CD4-positive, alpha-beta memory T cell (primary cell): ENCODE results near the gene CD81. TPM values are rescaled to one million over a fixed set of nuclear protein-coding genes. Genes with fewer than 3 reads are reported as not detected.

Experiments used
- CTCF ChIA-PET: fragments of 350-600 bp; sonication (Branson Sonifier 250); formaldehyde crosslinking; loops from one replicate; lab custom pipeline; 2021; ENCODE audit warnings: inconsistent platforms; ENCODE audit not compliant: partially characterized antibody; lab: Charles Lee
- POLR2A ChIA-PET: fragments of 350-600 bp; sonication (Branson Sonifier 250); formaldehyde crosslinking; loops from one replicate; lab custom pipeline; 2021; ENCODE audit not compliant: partially characterized antibody; lab: Charles Lee
- DNase-seq, 5 donors: peaks; one replicate each; pipeline versions ENCODE4 v3.0.0 to v3.0.0-alpha.2; 2020 to 2022; ENCODE audit warnings: mixed read lengths in 1 of 5
- H3K27ac ChIP-seq: one replicate; pipeline ENCODE4 v1.7.0; 2013; ENCODE audit warnings: low read depth, low read length
- H3K27me3 ChIP-seq: 2 replicates; pipeline ENCODE4 v1.7.0; 2013; ENCODE audit warnings: mild to moderate bottlenecking, low read length, moderate library complexity; ENCODE audit not compliant: insufficient read depth
- H3K36me3 ChIP-seq: 2 replicates; pipeline ENCODE4 v1.7.0; 2013; ENCODE audit warnings: mild to moderate bottlenecking, low read length, moderate library complexity; ENCODE audit not compliant: insufficient read depth
- H3K4me1 ChIP-seq: 2 replicates; pipeline ENCODE4 v1.7.0; 2013; ENCODE audit warnings: mild to moderate bottlenecking, low read length, moderate library complexity; ENCODE audit not compliant: insufficient read depth
- H3K4me3 ChIP-seq, 2 donors: one replicate each; pipeline ENCODE4 v1.7.0; 2013; ENCODE audit warnings: low read length in 2 of 2, mild to moderate bottlenecking in 1 of 2
- H3K9me3 ChIP-seq, 2 donors: one replicate each; pipeline ENCODE4 v1.7.0; 2013; ENCODE audit warnings: low read length in 2 of 2, control low read depth in 1 of 2; ENCODE audit not compliant: control insufficient read depth in 1 of 2
- H3K27ac Mint-ChIP-seq, 7 donors: one replicate each; pipeline ENCODE4 v1.8.0; 2020 to 2021; ENCODE audit warnings: mixed read lengths in 7 of 7, mild to moderate bottlenecking in 6 of 7, inconsistent platforms in 3 of 7, moderate library complexity in 3 of 7
- H3K27me3 Mint-ChIP-seq, 2 donors: one replicate each; pipeline ENCODE4 v1.8.0; 2020 to 2021; ENCODE audit warnings: mixed read lengths in 2 of 2
- H3K36me3 Mint-ChIP-seq, 2 donors: one replicate each; pipeline ENCODE4 v1.8.0; 2020 to 2021; ENCODE audit warnings: mixed read lengths in 2 of 2, inconsistent platforms in 1 of 2, mild to moderate bottlenecking in 1 of 2
- H3K4me1 Mint-ChIP-seq, 4 donors: one replicate each; pipeline ENCODE4 v1.8.0; 2020 to 2021; ENCODE audit warnings: mixed read lengths in 4 of 4, mild to moderate bottlenecking in 1 of 4
- H3K4me3 Mint-ChIP-seq, 8 donors: one replicate each; pipeline ENCODE4 v1.8.0; 2020 to 2021; ENCODE audit warnings: mixed read lengths in 8 of 8, mild to moderate bottlenecking in 7 of 8, moderate library complexity in 6 of 8, inconsistent platforms in 3 of 8
- H3K9me3 Mint-ChIP-seq, 8 donors: one replicate each; pipeline ENCODE4 v1.8.0; 2020 to 2021; ENCODE audit warnings: mixed read lengths in 8 of 8, mild to moderate bottlenecking in 5 of 8, inconsistent platforms in 3 of 8, moderate library complexity in 1 of 8
- intact Hi-C: fragments of 100-400 bp; cut with micrococcal nuclease; formaldehyde crosslinking; loops from one replicate; pipeline ENCODE4 v1.15.1; 2023
- polyA plus RNA-seq, 2 donors: library from polyadenylated mRNA; unstranded; fragments of 300-500 nt; fragmentation: Illumina TruSeq; gene quantifications; one replicate each; pipeline ENCODE4 v1.2.3, GENCODE V29; 2021
- total RNA-seq, 2 experiments: library from RNA; stranded (reverse); gene quantifications; one replicate each; pipeline ENCODE4 v1.2.3, GENCODE V29; 2021

Gene CD81
- total and polyA plus RNA-seq, 4 experiments from 2014 or later, result 15.2 to 118 (median 83.4) TPM

DNA sequence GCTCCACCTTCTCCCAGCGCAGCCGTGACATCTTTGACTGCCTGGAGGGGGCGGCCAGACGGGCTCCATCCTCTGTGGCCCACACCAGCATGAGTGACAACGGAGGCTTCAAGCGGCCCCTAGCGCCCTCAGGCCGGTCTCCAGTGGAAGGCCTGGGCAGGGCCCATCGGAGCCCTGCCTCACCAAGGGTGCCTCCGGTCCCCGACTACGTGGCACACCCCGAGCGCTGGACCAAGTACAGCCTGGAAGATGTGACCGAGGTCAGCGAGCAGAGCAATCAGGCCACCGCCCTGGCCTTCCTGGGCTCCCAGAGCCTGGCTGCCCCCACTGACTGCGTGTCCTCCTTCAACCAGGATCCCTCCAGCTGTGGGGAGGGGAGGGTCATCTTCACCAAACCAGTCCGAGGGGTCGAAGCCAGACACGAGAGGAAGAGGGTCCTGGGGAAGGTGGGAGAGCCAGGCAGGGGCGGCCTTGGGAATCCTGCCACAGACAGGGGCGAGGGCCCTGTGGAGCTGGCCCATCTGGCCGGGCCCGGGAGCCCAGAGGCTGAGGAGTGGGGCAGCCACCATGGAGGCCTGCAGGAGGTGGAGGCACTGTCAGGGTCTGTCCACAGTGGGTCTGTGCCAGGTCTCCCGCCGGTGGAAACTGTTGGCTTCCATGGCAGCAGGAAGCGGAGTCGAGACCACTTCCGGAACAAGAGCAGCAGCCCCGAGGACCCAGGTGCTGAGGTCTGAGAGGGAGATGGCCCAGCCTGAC is 26.0 kb downstream of the CD81 start:
- Histone ChIP-seq H3K27me3 (no peaks in the 10 kb centered on the region), H3K36me3 (peaks cover 15% of the 10 kb centered on the region), H3K4me1 (peaks cover 24% of the 10 kb centered on the region), H3K9me3 (no peaks in the 10 kb centered on the region), H3K4me3 (no peak overlapping the region), H3K27ac (no peak overlapping the region)
- ChIA-PET POLR2A (interaction anchor here (0.5 to 3.0 kb wide), 3 partner anchors 51 to 98 kb away, joined by 3 to 9 read pairs (median 5); no protein-coding TSS in a partner anchor), CTCF (no interaction called here)
- peaks cover 0 to 3% of the 10 kb centered on the region in 2 donors for H3K27me3 Mint-ChIP-seq
- peaks cover 0 to 4% (median 0%) of the 10 kb centered on the region in 8 donors for H3K9me3 Mint-ChIP-seq
- peaks cover 0 to 20% of the 10 kb centered on the region in 2 donors for H3K36me3 Mint-ChIP-seq
- H3K4me3 Mint-ChIP-seq, result peak overlapping the region in 7 of 8 donors; percentile 24 to 96 (median 43)
- peaks cover 6 to 31% (median 17%) of the 10 kb centered on the region in 4 donors for H3K4me1 Mint-ChIP-seq
- intact Hi-C loops, result no loop called here
- no peak overlapping the region for H3K27ac Mint-ChIP-seq
- DNase-seq, result no peak

DNA sequence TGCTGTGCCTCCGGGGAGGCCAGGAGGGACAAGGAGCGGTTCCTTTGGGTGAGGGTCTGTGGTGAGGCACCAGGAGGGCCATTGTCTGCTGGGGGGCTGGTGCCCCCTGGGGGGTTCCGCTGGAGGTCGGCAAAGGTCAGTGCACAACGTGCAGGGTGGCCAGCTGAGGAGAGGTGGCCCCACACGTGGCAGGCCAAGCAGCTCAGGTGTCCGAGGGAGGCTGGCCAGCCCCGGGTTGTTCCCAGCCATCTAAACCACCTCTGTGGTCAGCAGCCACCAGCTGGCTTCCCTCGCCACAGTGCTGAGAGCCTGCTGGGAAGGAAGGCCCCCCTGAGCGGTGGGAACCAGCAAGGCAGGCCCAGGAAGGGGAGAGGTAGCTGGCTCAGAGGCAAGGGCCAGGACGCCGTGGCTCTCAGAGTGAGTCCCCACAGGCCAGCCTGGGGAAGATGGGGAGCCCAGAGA is 27.7 kb downstream of the CD81 start:
- ChIA-PET CTCF (no interaction called here), POLR2A (interaction anchor here (3.0 kb wide), 1 partner anchor 100 kb away, joined by 9 read pairs; no protein-coding TSS in a partner anchor)
- Mint-ChIP-seq H3K4me1 (peaks cover 3 to 24% (median 17%) of the 10 kb centered on the region in 4 donors), H3K36me3 (peaks cover 0 to 20% of the 10 kb centered on the region in 2 donors), H3K27ac (peak overlapping the region in 2 of 7 donors; percentile 11 to 70), H3K4me3 (no peak overlapping the region), H3K9me3 (peaks cover 0 to 4% (median 0%) of the 10 kb centered on the region in 8 donors), H3K27me3 (peaks cover 0 to 3% of the 10 kb centered on the region in 2 donors)
- H3K4me3 ChIP-seq, result no peak overlapping the region
- no peak for DNase-seq
- H3K4me1 ChIP-seq, result peaks cover 15% of the 10 kb centered on the region
- no peaks in the 10 kb centered on the region for H3K9me3 ChIP-seq
- intact Hi-C loops, result no loop called here
- no peaks in the 10 kb centered on the region for H3K27me3 ChIP-seq
- H3K36me3 ChIP-seq, result peaks cover 15% of the 10 kb centered on the region
- no peak overlapping the region for H3K27ac ChIP-seq

DNA sequence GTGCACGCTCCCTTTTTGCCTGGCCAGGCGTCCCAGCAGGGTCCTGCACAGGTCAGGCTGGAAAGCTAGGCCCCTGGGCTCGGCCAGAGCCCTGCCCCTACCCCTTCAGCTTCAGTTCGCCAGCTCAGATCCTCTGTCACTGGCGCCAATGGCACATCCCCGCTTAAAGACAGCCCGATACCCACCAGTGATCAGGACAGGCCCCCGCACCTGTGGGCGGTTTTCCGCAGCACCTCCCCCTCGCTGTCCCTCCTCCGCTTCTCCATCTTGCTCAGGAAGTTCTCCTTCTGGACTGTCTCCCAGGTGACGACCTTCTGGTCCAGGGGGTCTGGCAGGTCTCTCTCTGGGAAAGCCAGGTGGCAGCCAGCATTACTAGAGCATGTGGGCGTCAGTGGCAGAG is 29.3 kb downstream of the CD81 start:
- no peak for DNase-seq
- H3K4me3 ChIP-seq, result no peak overlapping the region
- Mint-ChIP-seq H3K4me1 (peaks cover 1 to 12% (median 8%) of the 10 kb centered on the region in 4 donors), H3K36me3 (peaks cover 0 to 13% of the 10 kb centered on the region in 2 donors), H3K4me3 (peak overlapping the region in 1 of 8 donors; percentile 30), H3K27ac (no peak overlapping the region), H3K9me3 (no peaks in the 10 kb centered on the region), H3K27me3 (no peaks in the 10 kb centered on the region)
- ChIA-PET POLR2A (no interaction called here), CTCF (interaction anchor here (1.3 kb wide), 1 partner anchor 125 kb away, joined by 3 read pairs; no protein-coding TSS in a partner anchor)
- H3K4me1 ChIP-seq, result peaks cover 10% of the 10 kb centered on the region
- no peak overlapping the region for H3K27ac ChIP-seq
- H3K27me3 ChIP-seq, result no peaks in the 10 kb centered on the region
- H3K36me3 ChIP-seq, result peaks cover 15% of the 10 kb centered on the region
- intact Hi-C loops, result no loop called here
- H3K9me3 ChIP-seq, result no peaks in the 10 kb centered on the region

DNA sequence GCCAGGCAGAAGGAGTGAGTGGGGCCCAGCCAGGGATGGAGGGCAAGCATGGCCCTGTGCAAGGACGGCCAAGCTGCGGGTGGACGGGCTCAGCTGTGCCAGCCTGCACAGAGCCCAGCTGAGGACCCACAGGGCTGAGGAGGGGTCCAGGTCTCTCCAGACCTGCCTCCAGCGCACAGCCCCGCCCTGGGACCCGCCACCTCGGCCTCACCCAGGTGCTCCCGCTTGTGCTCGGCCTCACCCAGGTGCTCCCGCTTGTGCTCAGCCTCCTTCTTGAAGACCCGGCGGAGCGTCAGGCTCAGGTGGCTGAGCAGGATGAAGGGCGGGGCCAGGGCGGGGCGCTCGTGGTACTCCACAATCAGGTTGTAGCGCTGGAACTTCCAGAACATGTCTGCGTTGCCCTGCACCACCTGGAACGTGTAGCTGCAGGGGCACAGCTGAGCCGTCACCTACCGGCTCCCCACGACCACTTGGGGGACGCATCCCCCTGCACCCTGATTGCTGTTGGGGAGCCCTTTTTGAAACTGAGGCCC is 29.8 kb downstream of the CD81 start:
- no peaks in the 10 kb centered on the region for H3K27me3 ChIP-seq
- H3K27ac ChIP-seq, result no peak overlapping the region
- H3K9me3 ChIP-seq, result no peaks in the 10 kb centered on the region
- Mint-ChIP-seq H3K4me3 (no peak overlapping the region), H3K9me3 (no peaks in the 10 kb centered on the region), H3K27ac (no peak overlapping the region), H3K4me1 (peaks cover 1 to 8% (median 6%) of the 10 kb centered on the region in 4 donors), H3K27me3 (no peaks in the 10 kb centered on the region), H3K36me3 (peaks cover 0 to 11% of the 10 kb centered on the region in 2 donors)
- intact Hi-C loops, result no loop called here
- H3K4me1 ChIP-seq, result peaks cover 5% of the 10 kb centered on the region
- H3K36me3 ChIP-seq, result peaks cover 15% of the 10 kb centered on the region
- CTCF ChIA-PET, result no interaction called here
- POLR2A ChIA-PET, result no interaction called here
- no peak overlapping the region for H3K4me3 ChIP-seq
- DNase-seq, result no peak

DNA sequence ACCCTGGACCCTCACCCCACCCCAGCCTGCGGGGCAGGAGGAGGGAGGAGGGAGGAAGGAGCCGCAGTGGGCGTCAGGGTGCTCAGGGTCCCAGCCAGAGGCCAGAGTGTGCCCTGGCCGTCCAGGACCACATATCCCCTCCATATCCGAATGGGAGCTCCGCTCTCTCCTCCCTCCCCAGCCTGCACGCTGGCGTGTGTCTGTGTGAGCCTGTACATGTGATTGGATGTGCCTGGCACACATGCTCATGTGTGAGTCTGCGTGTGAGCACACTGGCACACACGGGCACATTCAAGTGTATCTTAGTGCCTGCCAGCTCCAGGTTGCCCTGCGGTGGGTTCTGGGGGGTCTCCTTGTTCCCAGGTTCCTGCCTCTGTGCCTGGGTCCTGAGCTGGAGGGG is 31.6 kb downstream of the CD81 start:
- H3K4me3 ChIP-seq, result no peak overlapping the region
- H3K4me1 Mint-ChIP-seq, result no peaks in the 10 kb centered on the region
- DNase-seq, result no peak
- H3K4me1 ChIP-seq, result no peaks in the 10 kb centered on the region
- no peaks in the 10 kb centered on the region for H3K27me3 Mint-ChIP-seq
- H3K27ac ChIP-seq, result no peak overlapping the region
- no peaks in the 10 kb centered on the region for H3K9me3 Mint-ChIP-seq
- H3K4me3 Mint-ChIP-seq, result no peak overlapping the region
- POLR2A ChIA-PET, result interaction anchor here (2.0 kb wide), 1 partner anchor 8 kb away, joined by 7 read pairs; the partner anchor contains the start of gene TSSC4
- H3K27ac Mint-ChIP-seq, result no peak overlapping the region
- CTCF ChIA-PET, result interaction anchor here (0.9 to 2.2 kb wide), 2 partner anchors 11 to 103 kb away, joined by 3 to 10 read pairs; no protein-coding TSS in a partner anchor
- peaks cover 0 to 5% of the 10 kb centered on the region in 2 donors for H3K36me3 Mint-ChIP-seq
- no peaks in the 10 kb centered on the region for H3K27me3 ChIP-seq
- no peaks in the 10 kb centered on the region for H3K9me3 ChIP-seq
- intact Hi-C loops, result no loop called here
- H3K36me3 ChIP-seq, result peaks cover 3% of the 10 kb centered on the region

DNA sequence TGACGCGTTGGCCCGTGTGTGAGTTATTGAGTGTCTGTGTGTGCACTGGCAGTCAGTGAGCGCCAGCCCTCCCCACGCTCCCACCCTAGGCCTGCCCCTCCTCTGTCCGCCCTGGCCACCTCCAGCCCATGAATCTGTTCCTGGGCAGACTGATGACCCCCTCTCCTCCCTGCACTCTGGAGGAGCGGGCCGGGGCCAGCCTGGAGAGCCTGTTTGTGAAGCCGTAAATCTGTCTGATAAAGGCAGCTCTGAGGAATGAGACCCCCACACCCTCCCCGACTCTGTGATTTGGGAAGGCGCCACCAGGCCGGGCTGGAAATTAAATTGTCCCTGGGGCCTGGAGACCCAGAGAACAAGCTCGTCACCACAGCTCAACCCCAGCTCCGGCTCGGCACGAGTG is 32.0 kb downstream of the CD81 start:
- ChIA-PET CTCF (interaction anchor here (0.6 to 2.2 kb wide), 2 partner anchors 9 to 11 kb away, joined by 3 to 10 read pairs; partner anchors contain the start of gene TSSC4), POLR2A (interaction anchor here (2.0 kb wide), 1 partner anchor 9 kb away, joined by 7 read pairs; the partner anchor contains the start of gene TSSC4)
- Histone ChIP-seq H3K4me3 (no peak overlapping the region), H3K27me3 (no peaks in the 10 kb centered on the region), H3K4me1 (no peaks in the 10 kb centered on the region), H3K9me3 (no peaks in the 10 kb centered on the region), H3K36me3 (no peaks in the 10 kb centered on the region), H3K27ac (no peak overlapping the region)
- no peaks in the 10 kb centered on the region for H3K4me1 Mint-ChIP-seq
- peaks cover 0 to 2% of the 10 kb centered on the region in 2 donors for H3K36me3 Mint-ChIP-seq
- DNase-seq, result no peak
- no peaks in the 10 kb centered on the region for H3K27me3 Mint-ChIP-seq
- intact Hi-C loops, result no loop called here
- no peak overlapping the region for H3K27ac Mint-ChIP-seq
- H3K4me3 Mint-ChIP-seq, result no peak overlapping the region
- no peaks in the 10 kb centered on the region for H3K9me3 Mint-ChIP-seq
